ENCODE measurements around the gene HMGXB4. TPM values are rescaled to one million over a fixed set of nuclear protein-coding genes. Genes with fewer than 3 reads are reported as not detected.
"Not testable (repeated sequence)": the region's sequence is repeated elsewhere in the genome, so short reads cannot be mapped to it uniquely, and the experiment has no call there.

Gene HMGXB4
- total RNA-seq, 2 experiments from 2014 or later: 37.2 to 37.5 TPM

GRCh38 chr22:35230839-35231584 lies 26.3 kb upstream of the HMGXB4 start:
- Mint-ChIP-seq H3K4me1 (peaks cover 6% of the 10 kb centered on the region), H3K36me3 (no peaks in the 10 kb centered on the region), H3K4me3 (peak overlapping the region; percentile 40), H3K9me3 (no peaks in the 10 kb centered on the region), H3K27me3 (peaks cover 30% of the 10 kb centered on the region), H3K27ac (no peak overlapping the region)
- peak; percentile 8 for DNase-seq

- Mint-ChIP-seq H3K4me3 (no peak overlapping the region), H3K36me3 (no peaks in the 10 kb centered on the region), H3K4me1 (peaks cover 6% of the 10 kb centered on the region), H3K27me3 (peaks cover 36% of the 10 kb centered on the region), H3K9me3 (no peaks in the 10 kb centered on the region), H3K27ac (no peak overlapping the region)
- peak; percentile 67 for DNase-seq
These were observed 25.7 kb upstream of the HMGXB4 start for GRCh38 chr22:35231585-35232084.

- H3K27ac Mint-ChIP-seq, DNase-seq, H3K4me1 Mint-ChIP-seq, H3K4me3 Mint-ChIP-seq, H3K36me3 Mint-ChIP-seq: not testable (repeated sequence)
- H3K27me3 Mint-ChIP-seq: peaks cover 62% of the 10 kb centered on the region
- H3K9me3 Mint-ChIP-seq: peaks cover 16% of the 10 kb centered on the region
These were observed 18.5 kb upstream of the HMGXB4 start for GRCh38 chr22:35238749-35239148.

GRCh38 chr22:35244507-35244906 lies 12.8 kb upstream of the HMGXB4 start:
- H3K27ac Mint-ChIP-seq, H3K36me3 Mint-ChIP-seq, DNase-seq, H3K9me3 Mint-ChIP-seq, H3K4me3 Mint-ChIP-seq, H3K4me1 Mint-ChIP-seq: not testable (repeated sequence)
- peaks cover 35% of the 10 kb centered on the region for H3K27me3 Mint-ChIP-seq

GRCh38 chr22:35250156-35250555 lies 7.1 kb upstream of the HMGXB4 start:
- Mint-ChIP-seq H3K4me3 (no peak overlapping the region), H3K36me3 (no peaks in the 10 kb centered on the region), H3K9me3 (no peaks in the 10 kb centered on the region), H3K27me3 (peaks cover 10% of the 10 kb centered on the region), H3K27ac (no peak overlapping the region), H3K4me1 (peaks cover 2% of the 10 kb centered on the region)
- no peak for DNase-seq

GRCh38 chr22:35253946-35254345 lies 3.3 kb upstream of the HMGXB4 start:
- Mint-ChIP-seq H3K27ac (no peak overlapping the region), H3K36me3 (peaks cover 7% of the 10 kb centered on the region), H3K27me3 (no peaks in the 10 kb centered on the region), H3K4me1 (peaks cover 18% of the 10 kb centered on the region), H3K9me3 (no peaks in the 10 kb centered on the region), H3K4me3 (no peak overlapping the region)
- DNase-seq: no peak

GRCh38 chr22:35257002-35257320 lies 332 bp upstream of the HMGXB4 start:
- DNase-seq: no peak
- H3K36me3 Mint-ChIP-seq: peaks cover 11% of the 10 kb centered on the region
- no peaks in the 10 kb centered on the region for H3K9me3 Mint-ChIP-seq
- peaks cover 28% of the 10 kb centered on the region for H3K4me1 Mint-ChIP-seq
- no peaks in the 10 kb centered on the region for H3K27me3 Mint-ChIP-seq
- H3K27ac Mint-ChIP-seq: peak overlapping the region; percentile 89
- peak overlapping the region; percentile 83 for H3K4me3 Mint-ChIP-seq

- Mint-ChIP-seq H3K36me3 (peaks cover 16% of the 10 kb centered on the region), H3K27me3 (no peaks in the 10 kb centered on the region), H3K4me1 (peaks cover 26% of the 10 kb centered on the region), H3K27ac (peak overlapping the region; percentile 90), H3K9me3 (no peaks in the 10 kb centered on the region), H3K4me3 (peak overlapping the region; percentile 92)
- DNase-seq: no peak
These were observed 1.1 kb downstream of the HMGXB4 start for GRCh38 chr22:35258191-35258988.

GRCh38 chr22:35264986-35265385 lies 7.7 kb downstream of the HMGXB4 start:
- no peak overlapping the region for H3K4me3 Mint-ChIP-seq
- H3K27me3 Mint-ChIP-seq: no peaks in the 10 kb centered on the region
- peaks cover 42% of the 10 kb centered on the region for H3K36me3 Mint-ChIP-seq
- H3K9me3 Mint-ChIP-seq: no peaks in the 10 kb centered on the region
- H3K27ac Mint-ChIP-seq: no peak overlapping the region
- DNase-seq: no peak
- H3K4me1 Mint-ChIP-seq: peaks cover 17% of the 10 kb centered on the region

GRCh38 chr22:35266277-35266676 lies 9.0 kb downstream of the HMGXB4 start:
- no peak for DNase-seq
- Mint-ChIP-seq H3K9me3 (no peaks in the 10 kb centered on the region), H3K27ac (no peak overlapping the region), H3K27me3 (no peaks in the 10 kb centered on the region), H3K4me1 (peaks cover 13% of the 10 kb centered on the region), H3K4me3 (no peak overlapping the region), H3K36me3 (peaks cover 45% of the 10 kb centered on the region)

GRCh38 chr22:35269630-35270029 lies 12.3 kb downstream of the HMGXB4 start:
- Mint-ChIP-seq H3K36me3 (peaks cover 51% of the 10 kb centered on the region), H3K27me3 (no peaks in the 10 kb centered on the region), H3K27ac (no peak overlapping the region), H3K4me3 (no peak overlapping the region), H3K4me1 (peaks cover 37% of the 10 kb centered on the region), H3K9me3 (no peaks in the 10 kb centered on the region)
- DNase-seq: no peak

- Mint-ChIP-seq H3K9me3 (no peaks in the 10 kb centered on the region), H3K27me3 (no peaks in the 10 kb centered on the region), H3K36me3 (peaks cover 40% of the 10 kb centered on the region), H3K27ac (no peak overlapping the region), H3K4me1 (peaks cover 33% of the 10 kb centered on the region), H3K4me3 (no peak overlapping the region)
- no peak for DNase-seq
These were observed 17.0 kb downstream of the HMGXB4 start for GRCh38 chr22:35274154-35274871.

GRCh38 chr22:35275580-35275979 lies 18.3 kb downstream of the HMGXB4 start:
- Mint-ChIP-seq H3K4me1 (peaks cover 33% of the 10 kb centered on the region), H3K9me3 (no peaks in the 10 kb centered on the region), H3K27ac (no peak overlapping the region), H3K4me3 (no peak overlapping the region), H3K36me3 (peaks cover 40% of the 10 kb centered on the region), H3K27me3 (no peaks in the 10 kb centered on the region)
- no peak for DNase-seq

GRCh38 chr22:35276019-35276418 lies 18.7 kb downstream of the HMGXB4 start:
- no peak for DNase-seq
- no peaks in the 10 kb centered on the region for H3K27me3 Mint-ChIP-seq
- no peaks in the 10 kb centered on the region for H3K9me3 Mint-ChIP-seq
- no peak overlapping the region for H3K27ac Mint-ChIP-seq
- peaks cover 42% of the 10 kb centered on the region for H3K36me3 Mint-ChIP-seq
- H3K4me3 Mint-ChIP-seq: no peak overlapping the region
- H3K4me1 Mint-ChIP-seq: peaks cover 33% of the 10 kb centered on the region

GRCh38 chr22:35288116-35288515 lies 30.8 kb downstream of the HMGXB4 start:
- H3K4me1 Mint-ChIP-seq: no peaks in the 10 kb centered on the region
- no peak overlapping the region for H3K4me3 Mint-ChIP-seq
- no peak overlapping the region for H3K27ac Mint-ChIP-seq
- H3K36me3 Mint-ChIP-seq: peaks cover 23% of the 10 kb centered on the region
- H3K9me3 Mint-ChIP-seq: no peaks in the 10 kb centered on the region
- no peaks in the 10 kb centered on the region for H3K27me3 Mint-ChIP-seq
- no peak for DNase-seq
